Stimulated activated naive CD8-positive, alpha-beta T cell treated with anti-CD3 and anti-CD28 coated beads, Interleukin-15, amount 100 ng/mL, for 72 hours (primary cell): ENCODE measurements around the gene MYO18B.

Source experiments
- ATAC-seq: fragments of 150-1000 bp; cut with Tn5 transposase; 2 replicates; pipeline ENCODE4 v1.10.0; 2021; ENCODE audit warnings: mild to moderate bottlenecking, moderate library complexity
- DNase-seq, 2 donors: peaks; one replicate each; pipeline ENCODE4 v3.0.0; 2021 to 2022
- H3K27ac Mint-ChIP-seq, 2 donors: one replicate each; pipeline ENCODE4 v1.8.0; 2022; ENCODE audit warnings: mild to moderate bottlenecking in 2 of 2, mixed read lengths in 2 of 2, moderate library complexity in 2 of 2
- H3K27me3 Mint-ChIP-seq: one replicate; pipeline ENCODE4 v1.8.0; 2022; ENCODE audit warnings: mixed read lengths
- H3K4me1 Mint-ChIP-seq: one replicate; pipeline ENCODE4 v1.8.0; 2022; ENCODE audit warnings: mild to moderate bottlenecking, mixed read lengths
- H3K4me3 Mint-ChIP-seq, 2 donors: one replicate each; pipeline ENCODE4 v1.8.0; 2022; ENCODE audit warnings: mild to moderate bottlenecking in 2 of 2, mixed read lengths in 2 of 2, moderate library complexity in 1 of 2
- H3K9me3 Mint-ChIP-seq, 2 donors: one replicate each; pipeline ENCODE4 v1.8.0; 2022; ENCODE audit warnings: mixed read lengths in 2 of 2

Gene MYO18B

GRCh38 chr22:25892678-25893077 is 150.7 kb downstream of the MYO18B start:
- no peak for ATAC-seq

GRCh38 chr22:25895678-25896077 is 153.7 kb downstream of the MYO18B start:
- Mint-ChIP-seq H3K27me3 (peaks cover 14% of the 10 kb centered on the region), H3K4me3 (no peak overlapping the region), H3K27ac (no peak overlapping the region), H3K9me3 (no peaks in the 10 kb centered on the region), H3K4me1 (no peaks in the 10 kb centered on the region)
- ATAC-seq (no peak), DNase-seq (no peak)

More at GRCh38 chr22:25892678-25893077, 150.7 kb downstream of the MYO18B start:
- H3K4me1 Mint-ChIP-seq = no peaks in the 10 kb centered on the region
- DNase-seq = no peak
- H3K4me3 Mint-ChIP-seq = no peak overlapping the region
- peaks cover 28% of the 10 kb centered on the region for H3K27me3 Mint-ChIP-seq
- no peaks in the 10 kb centered on the region for H3K9me3 Mint-ChIP-seq
- H3K27ac Mint-ChIP-seq = no peak overlapping the region

- no peak overlapping the region for H3K4me3 Mint-ChIP-seq
- no peak for DNase-seq
- no peaks in the 10 kb centered on the region for H3K9me3 Mint-ChIP-seq
- H3K4me1 Mint-ChIP-seq = no peaks in the 10 kb centered on the region
- peaks cover 9% of the 10 kb centered on the region for H3K27me3 Mint-ChIP-seq
- no peak overlapping the region for H3K27ac Mint-ChIP-seq
- no peak for ATAC-seq
Measured at GRCh38 chr22:25896098-25896497, 154.1 kb downstream of the MYO18B start.

- H3K27ac Mint-ChIP-seq = no peak overlapping the region
- no peak for ATAC-seq
- H3K4me3 Mint-ChIP-seq = no peak overlapping the region
- H3K9me3 Mint-ChIP-seq = no peaks in the 10 kb centered on the region
- DNase-seq = no peak
- no peaks in the 10 kb centered on the region for H3K4me1 Mint-ChIP-seq
- peaks cover 8% of the 10 kb centered on the region for H3K27me3 Mint-ChIP-seq
Measured at GRCh38 chr22:25896592-25896991, 154.6 kb downstream of the MYO18B start.

- no peaks in the 10 kb centered on the region for H3K4me1 Mint-ChIP-seq
- no peak for DNase-seq
- H3K27me3 Mint-ChIP-seq = peaks cover 24% of the 10 kb centered on the region
Measured at GRCh38 chr22:25898707-25899365, 156.8 kb downstream of the MYO18B start.

GRCh38 chr22:25899566-25899965 is 157.6 kb downstream of the MYO18B start:
- no peak for ATAC-seq
- Mint-ChIP-seq H3K27me3 (peaks cover 27% of the 10 kb centered on the region), H3K4me1 (no peaks in the 10 kb centered on the region), H3K4me3 (no peak overlapping the region), H3K9me3 (no peaks in the 10 kb centered on the region), H3K27ac (no peak overlapping the region)
- DNase-seq = no peak

More at GRCh38 chr22:25898707-25899365, 156.8 kb downstream of the MYO18B start:
- no peak for ATAC-seq
- H3K9me3 Mint-ChIP-seq = no peaks in the 10 kb centered on the region
- no peak overlapping the region for H3K4me3 Mint-ChIP-seq
- H3K27ac Mint-ChIP-seq = no peak overlapping the region

GRCh38 chr22:25900390-25900789 is 158.4 kb downstream of the MYO18B start:
- H3K27me3 Mint-ChIP-seq = peaks cover 27% of the 10 kb centered on the region
- no peaks in the 10 kb centered on the region for H3K4me1 Mint-ChIP-seq
- H3K9me3 Mint-ChIP-seq = no peaks in the 10 kb centered on the region
- H3K27ac Mint-ChIP-seq = no peak overlapping the region
- DNase-seq = no peak
- no peak for ATAC-seq
- H3K4me3 Mint-ChIP-seq = no peak overlapping the region

GRCh38 chr22:25900880-25901279 is 158.9 kb downstream of the MYO18B start:
- ATAC-seq (no peak), DNase-seq (no peak)
- Mint-ChIP-seq H3K27me3 (peaks cover 30% of the 10 kb centered on the region), H3K4me1 (no peaks in the 10 kb centered on the region), H3K4me3 (no peak overlapping the region), H3K9me3 (no peaks in the 10 kb centered on the region), H3K27ac (no peak overlapping the region)

- no peak for DNase-seq
Measured at GRCh38 chr22:25902402-25902801, 160.4 kb downstream of the MYO18B start.

GRCh38 chr22:25903294-25903693 is 161.3 kb downstream of the MYO18B start:
- H3K27ac Mint-ChIP-seq = no peak overlapping the region
- DNase-seq (no peak), ATAC-seq (no peak)
- H3K9me3 Mint-ChIP-seq = peaks cover 0 to 7% of the 10 kb centered on the region in 2 donors
- H3K4me1 Mint-ChIP-seq = no peaks in the 10 kb centered on the region
- H3K4me3 Mint-ChIP-seq = no peak overlapping the region
- H3K27me3 Mint-ChIP-seq = peaks cover 37% of the 10 kb centered on the region

More at GRCh38 chr22:25902402-25902801, 160.4 kb downstream of the MYO18B start:
- no peak overlapping the region for H3K27ac Mint-ChIP-seq
- ATAC-seq = no peak
- peaks cover 30% of the 10 kb centered on the region for H3K27me3 Mint-ChIP-seq
- no peaks in the 10 kb centered on the region for H3K4me1 Mint-ChIP-seq
- H3K4me3 Mint-ChIP-seq = no peak overlapping the region
- peaks cover 0 to 7% of the 10 kb centered on the region in 2 donors for H3K9me3 Mint-ChIP-seq

- Mint-ChIP-seq H3K27me3 (peaks cover 47% of the 10 kb centered on the region), H3K9me3 (peaks cover 0 to 7% of the 10 kb centered on the region in 2 donors)
Measured at GRCh38 chr22:25908212-25908611, 166.2 kb downstream of the MYO18B start.

GRCh38 chr22:25908755-25909154 is 166.8 kb downstream of the MYO18B start:
- peaks cover 0 to 7% of the 10 kb centered on the region in 2 donors for H3K9me3 Mint-ChIP-seq
- H3K27ac Mint-ChIP-seq = no peak overlapping the region
- no peak overlapping the region for H3K4me3 Mint-ChIP-seq
- ATAC-seq (no peak), DNase-seq (no peak)
- peaks cover 46% of the 10 kb centered on the region for H3K27me3 Mint-ChIP-seq
- no peaks in the 10 kb centered on the region for H3K4me1 Mint-ChIP-seq

More at GRCh38 chr22:25908212-25908611, 166.2 kb downstream of the MYO18B start:
- ATAC-seq (no peak), DNase-seq (no peak)
- H3K4me1 Mint-ChIP-seq = no peaks in the 10 kb centered on the region
- no peak overlapping the region for H3K4me3 Mint-ChIP-seq
- H3K27ac Mint-ChIP-seq = no peak overlapping the region

- H3K4me1 Mint-ChIP-seq = no peaks in the 10 kb centered on the region
- no peak overlapping the region for H3K4me3 Mint-ChIP-seq
- ATAC-seq = no peak
- DNase-seq = no peak
- H3K9me3 Mint-ChIP-seq = peaks cover 0 to 7% of the 10 kb centered on the region in 2 donors
- peaks cover 39% of the 10 kb centered on the region for H3K27me3 Mint-ChIP-seq
- no peak overlapping the region for H3K27ac Mint-ChIP-seq
Measured at GRCh38 chr22:25909614-25910387, 167.8 kb downstream of the MYO18B start.

GRCh38 chr22:25911243-25911972 is 169.4 kb downstream of the MYO18B start:
- no peak for ATAC-seq
- no peak for DNase-seq
- H3K27ac Mint-ChIP-seq = no peak overlapping the region
- peaks cover 31% of the 10 kb centered on the region for H3K27me3 Mint-ChIP-seq
- H3K4me3 Mint-ChIP-seq = no peak overlapping the region
- peaks cover 0 to 5% of the 10 kb centered on the region in 2 donors for H3K9me3 Mint-ChIP-seq
- no peaks in the 10 kb centered on the region for H3K4me1 Mint-ChIP-seq

- peaks cover 24% of the 10 kb centered on the region for H3K27me3 Mint-ChIP-seq
Measured at GRCh38 chr22:25919452-25919851, 177.5 kb downstream of the MYO18B start.

GRCh38 chr22:25922141-25922540 is 180.2 kb downstream of the MYO18B start:
- H3K27ac Mint-ChIP-seq = no peak overlapping the region
- no peaks in the 10 kb centered on the region for H3K4me1 Mint-ChIP-seq
- peaks cover 28% of the 10 kb centered on the region for H3K27me3 Mint-ChIP-seq
- DNase-seq = no peak
- no peak overlapping the region for H3K4me3 Mint-ChIP-seq
- no peak for ATAC-seq
- no peaks in the 10 kb centered on the region for H3K9me3 Mint-ChIP-seq

More at GRCh38 chr22:25919452-25919851, 177.5 kb downstream of the MYO18B start:
- H3K4me1 Mint-ChIP-seq = no peaks in the 10 kb centered on the region
- H3K9me3 Mint-ChIP-seq = no peaks in the 10 kb centered on the region
- ATAC-seq = no peak
- H3K4me3 Mint-ChIP-seq = no peak overlapping the region
- no peak for DNase-seq
- no peak overlapping the region for H3K27ac Mint-ChIP-seq
